Karpas-422 (cell line): Measurements from ENCODE around the gene GSDMA. TPM values are rescaled to one million over a fixed set of nuclear protein-coding genes. Genes with fewer than 3 reads are reported as not detected.

ENCODE experiments used
- DNase-seq: peaks from one replicate; pipeline ENCODE4 v3.0.0-alpha.2; 2015
- H2AFZ ChIP-seq: fragments of 200-600 bp; sonication (generic); 2 replicates; pipeline ENCODE4 v1.6.1; 2014; ENCODE audit warnings: antibody characterized with exemption, low read length, mixed read lengths
- H3K27ac ChIP-seq: fragments of 200-600 bp; sonication (generic); 2 replicates; pipeline ENCODE4 v1.5.1; 2014; ENCODE audit warnings: mild to moderate bottlenecking, low read length, moderate library complexity
- H3K27me3 ChIP-seq: fragments of 200-600 bp; sonication (generic); 2 replicates; pipeline ENCODE4 v1.6.1; 2014; ENCODE audit warnings: low read length, mixed read lengths
- H3K36me3 ChIP-seq: fragments of 200-600 bp; sonication (generic); 2 replicates; pipeline ENCODE4 v1.6.1; 2014; ENCODE audit warnings: low read length, mixed read lengths; ENCODE audit not compliant: insufficient read depth
- H3K4me1 ChIP-seq: fragments of 200-600 bp; sonication (generic); 2 replicates; pipeline ENCODE4 v1.6.1; 2014; ENCODE audit warnings: mild to moderate bottlenecking, low read length, mixed read lengths
- H3K4me2 ChIP-seq: fragments of 200-600 bp; sonication (generic); 2 replicates; pipeline ENCODE4 v1.6.1; 2014; ENCODE audit warnings: low read length, low read depth, mild to moderate bottlenecking; ENCODE audit not compliant: poor library complexity, severe bottlenecking
- H3K4me3 ChIP-seq: fragments of 200-600 bp; sonication (generic); 2 replicates; pipeline ENCODE4 v1.5.1; 2014; ENCODE audit warnings: mild to moderate bottlenecking, antibody characterized with exemption, low read length, mixed read lengths
- H3K79me2 ChIP-seq: fragments of 200-600 bp; sonication (generic); 2 replicates; pipeline ENCODE4 v1.6.1; 2014; ENCODE audit warnings: mild to moderate bottlenecking, low read length, mixed read lengths
- H3K9ac ChIP-seq: fragments of 200-600 bp; sonication (generic); 2 replicates; pipeline ENCODE4 v1.6.0; 2014; ENCODE audit warnings: low read length
- H3K9me2 ChIP-seq: fragments of 200-600 bp; sonication (generic), shearing (Covaris generic); replicated peaks from 2 replicates; pipeline ENCODE4 v1.6.0; 2014; ENCODE audit warnings: mild to moderate bottlenecking, low read length, moderate library complexity; ENCODE audit not compliant: insufficient read depth
- H3K9me3 ChIP-seq: fragments of 300-700, 200-600 bp; sonication (generic); 2 replicates; pipeline ENCODE4 v1.6.1; 2014; ENCODE audit warnings: low read length, mixed read lengths
- H4K20me1 ChIP-seq: fragments of 200-600 bp; sonication (generic); 2 replicates; pipeline ENCODE4 v1.6.1; 2014; ENCODE audit warnings: mild to moderate bottlenecking, antibody characterized with exemption, low read length, low read depth; ENCODE audit not compliant: insufficient read depth
- total RNA-seq: library from RNA; depleted of rRNA; stranded (reverse); fragments of >200 nt; shearing (Covaris generic); gene quantifications from 2 replicates; pipeline ENCODE4 v1.2.3, GENCODE V29; 2014; ENCODE audit warnings: low replicate concordance; rRNA removed

Gene GSDMA, protein sequence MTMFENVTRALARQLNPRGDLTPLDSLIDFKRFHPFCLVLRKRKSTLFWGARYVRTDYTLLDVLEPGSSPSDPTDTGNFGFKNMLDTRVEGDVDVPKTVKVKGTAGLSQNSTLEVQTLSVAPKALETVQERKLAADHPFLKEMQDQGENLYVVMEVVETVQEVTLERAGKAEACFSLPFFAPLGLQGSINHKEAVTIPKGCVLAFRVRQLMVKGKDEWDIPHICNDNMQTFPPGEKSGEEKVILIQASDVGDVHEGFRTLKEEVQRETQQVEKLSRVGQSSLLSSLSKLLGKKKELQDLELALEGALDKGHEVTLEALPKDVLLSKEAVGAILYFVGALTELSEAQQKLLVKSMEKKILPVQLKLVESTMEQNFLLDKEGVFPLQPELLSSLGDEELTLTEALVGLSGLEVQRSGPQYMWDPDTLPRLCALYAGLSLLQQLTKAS
- not detected in 2 replicates for total RNA-seq

DNA sequence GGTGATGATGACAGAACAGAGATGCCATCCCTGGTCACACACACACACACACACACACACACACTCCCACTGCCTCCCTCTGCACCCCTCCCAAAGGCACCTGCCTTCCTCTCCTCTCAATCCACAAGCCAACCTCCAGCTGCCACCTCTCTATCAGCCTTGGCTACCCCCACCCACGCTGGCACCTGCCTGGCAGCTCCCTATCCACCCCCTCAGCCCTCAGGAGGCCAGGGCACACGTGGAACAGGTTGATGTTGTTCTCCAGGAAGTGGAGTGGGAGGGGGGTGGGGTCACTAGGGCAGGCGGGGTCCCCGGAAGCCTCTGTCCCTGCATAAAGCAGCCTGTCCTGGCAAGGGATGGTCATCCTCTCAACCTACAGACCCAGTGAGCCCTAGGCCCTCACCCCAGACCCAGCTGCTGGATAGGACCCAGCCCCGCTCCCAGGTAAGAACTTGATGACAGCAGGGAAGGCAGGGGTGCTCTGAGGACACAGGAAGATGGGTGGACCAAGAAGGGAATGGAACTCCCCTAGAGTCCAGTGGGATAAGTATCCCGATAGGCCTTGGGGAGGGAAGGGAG is at the start of gene GSDMA:
GSDMA (plus strand) TSS at position 363 of the 579 bp plus-strand sequence. CDS start 2,684 bp downstream, outside the sequence.
- no peaks in the 10 kb centered on the region for H3K9me2 ChIP-seq
- H3K9ac ChIP-seq = no peak within 1 kb of the TSS
- no peak within 1 kb of the TSS for H3K4me2 ChIP-seq
- no peaks in the 10 kb centered on the region for H3K36me3 ChIP-seq
- H3K9me3 ChIP-seq = no peaks in the 10 kb centered on the region
- H3K79me2 ChIP-seq = no peaks in the 10 kb centered on the region
- H3K4me3 ChIP-seq = no peak within 1 kb of the TSS
- H3K4me1 ChIP-seq = peaks cover 6% of the 10 kb centered on the region
- H3K27ac ChIP-seq = no peak within 1 kb of the TSS
- H4K20me1 ChIP-seq = no peaks in the 10 kb centered on the region
- no peak within 1 kb of the TSS for H2AFZ ChIP-seq
- no peak for DNase-seq
- H3K27me3 ChIP-seq = no peaks in the 10 kb centered on the region

DNA sequence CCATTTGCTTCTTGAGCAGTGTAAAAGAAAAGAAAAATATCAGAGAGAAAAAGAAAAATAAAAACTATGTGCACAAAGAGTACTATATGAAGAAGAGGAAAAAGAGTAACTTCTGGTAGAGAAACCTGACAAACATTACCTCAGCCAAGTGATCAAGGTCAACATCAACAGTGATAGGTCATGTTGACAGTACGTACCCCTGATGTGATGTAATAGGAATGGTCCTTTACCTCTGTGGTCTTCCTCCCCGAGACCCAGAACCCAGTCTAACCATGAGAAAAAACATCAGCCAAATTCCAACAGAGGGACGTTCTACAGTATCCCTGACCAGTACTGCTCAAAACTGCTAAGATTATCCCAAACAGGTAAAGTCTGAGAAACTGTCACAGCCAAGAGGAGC is 48.8 kb upstream of the GSDMA start:
- Histone ChIP-seq H3K9me3 (no peaks in the 10 kb centered on the region), H3K79me2 (no peaks in the 10 kb centered on the region), H2AFZ (no peak overlapping the region), H3K4me3 (no peak overlapping the region), H3K9me2 (no peaks in the 10 kb centered on the region), H3K4me2 (no peak overlapping the region), H3K36me3 (peaks cover 4% of the 10 kb centered on the region; the same call in 1 of the 2 replicates), H3K4me1 (no peaks in the 10 kb centered on the region), H4K20me1 (no peaks in the 10 kb centered on the region), H3K27me3 (no peaks in the 10 kb centered on the region), H3K9ac (no peak overlapping the region), H3K27ac (no peak overlapping the region)
- no peak for DNase-seq

DNA sequence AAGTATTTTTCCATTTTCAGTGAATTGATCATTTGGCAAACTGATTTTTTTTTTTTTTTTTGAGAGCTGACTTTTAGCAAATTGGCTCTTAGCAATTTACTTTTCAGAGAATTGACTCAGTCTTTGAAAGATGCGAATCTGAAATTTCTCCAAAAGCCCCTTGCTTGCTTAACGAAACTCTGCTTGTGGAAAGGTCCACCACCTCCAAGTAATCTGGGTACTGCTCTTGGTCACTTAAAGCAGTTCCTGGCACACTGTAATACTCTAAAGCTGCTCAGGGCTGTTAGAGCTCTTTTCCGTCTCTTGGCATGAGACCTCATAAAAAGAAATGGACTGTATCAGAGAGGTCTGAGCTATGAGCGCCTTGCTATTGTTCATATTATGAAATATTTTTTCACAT is 47.2 kb upstream of the GSDMA start:
- Histone ChIP-seq H3K27ac (no peak overlapping the region), H3K4me2 (no peak overlapping the region), H2AFZ (no peak overlapping the region), H3K9me2 (no peaks in the 10 kb centered on the region), H4K20me1 (no peaks in the 10 kb centered on the region), H3K27me3 (no peaks in the 10 kb centered on the region), H3K36me3 (peaks cover 4% of the 10 kb centered on the region; the same call in 1 of the 2 replicates), H3K9ac (no peak overlapping the region), H3K4me1 (no peaks in the 10 kb centered on the region), H3K9me3 (no peaks in the 10 kb centered on the region), H3K79me2 (no peaks in the 10 kb centered on the region), H3K4me3 (no peak overlapping the region)
- no peak for DNase-seq

DNA sequence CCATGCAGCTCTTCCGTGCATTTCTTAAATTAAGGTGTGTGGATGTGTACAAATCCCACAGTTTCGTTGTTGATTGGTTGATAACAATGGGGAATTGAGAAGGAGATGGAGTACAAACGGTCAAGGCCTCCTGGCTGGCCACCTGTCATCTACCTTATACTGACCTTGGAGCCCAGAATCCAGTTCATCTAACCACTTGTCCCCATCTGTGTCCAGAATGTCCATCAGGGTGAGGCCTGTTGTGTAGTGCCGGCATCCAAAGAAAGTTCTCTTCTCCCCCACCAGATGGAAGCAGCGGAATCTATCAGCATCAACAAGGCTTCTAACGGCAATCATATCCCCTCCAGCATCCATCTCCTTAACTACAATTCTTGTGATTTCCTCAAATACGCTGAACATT is 45.9 kb upstream of the GSDMA start:
- H3K4me1 ChIP-seq = no peaks in the 10 kb centered on the region
- H2AFZ ChIP-seq = no peak overlapping the region
- no peak overlapping the region for H3K4me3 ChIP-seq
- no peaks in the 10 kb centered on the region for H3K9me3 ChIP-seq
- H4K20me1 ChIP-seq = no peaks in the 10 kb centered on the region
- no peaks in the 10 kb centered on the region for H3K79me2 ChIP-seq
- H3K4me2 ChIP-seq = no peak overlapping the region
- peaks cover 4% of the 10 kb centered on the region; the same call in 1 of the 2 replicates for H3K36me3 ChIP-seq
- no peak for DNase-seq
- no peaks in the 10 kb centered on the region for H3K27me3 ChIP-seq
- no peak overlapping the region for H3K9ac ChIP-seq
- H3K9me2 ChIP-seq = no peaks in the 10 kb centered on the region
- H3K27ac ChIP-seq = no peak overlapping the region

DNA sequence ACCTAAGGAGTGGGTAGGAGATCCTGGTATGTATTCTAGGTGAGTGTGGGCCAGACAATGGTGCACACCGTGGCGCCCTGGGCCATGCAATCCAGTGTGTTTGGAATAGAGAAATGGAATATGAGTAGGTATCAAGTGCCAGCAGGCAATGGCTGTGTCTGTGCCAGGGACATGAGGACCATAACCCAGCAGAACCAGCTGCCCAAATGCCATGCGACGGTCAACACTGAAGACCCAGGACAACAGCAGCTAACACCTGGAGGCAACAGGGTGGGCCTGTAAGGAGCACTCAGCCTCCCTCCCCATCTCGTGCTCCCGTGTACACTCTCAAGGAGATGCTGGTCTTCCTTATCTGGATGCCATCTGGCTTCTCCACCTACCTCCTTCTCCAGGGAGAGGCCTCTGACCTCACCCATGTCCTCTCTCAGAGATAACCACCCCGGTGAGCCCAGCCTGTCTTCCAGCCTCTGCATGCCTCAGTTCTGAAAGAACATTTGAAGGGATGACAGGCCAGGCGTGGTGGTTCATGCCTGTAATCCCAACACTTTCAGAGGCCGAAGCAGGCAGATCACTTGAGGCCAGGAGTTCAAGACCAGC is 43.6 kb upstream of the GSDMA start:
- Histone ChIP-seq H3K36me3 (peaks cover 8% of the 10 kb centered on the region; the same call in 1 of the 2 replicates), H3K27me3 (no peaks in the 10 kb centered on the region), H2AFZ (no peak overlapping the region), H3K4me3 (no peak overlapping the region), H4K20me1 (no peaks in the 10 kb centered on the region), H3K27ac (no peak overlapping the region), H3K9ac (no peak overlapping the region), H3K4me2 (no peak overlapping the region), H3K4me1 (no peaks in the 10 kb centered on the region), H3K9me3 (no peaks in the 10 kb centered on the region), H3K9me2 (no peaks in the 10 kb centered on the region), H3K79me2 (peaks cover 2% of the 10 kb centered on the region)
- no peak for DNase-seq

DNA sequence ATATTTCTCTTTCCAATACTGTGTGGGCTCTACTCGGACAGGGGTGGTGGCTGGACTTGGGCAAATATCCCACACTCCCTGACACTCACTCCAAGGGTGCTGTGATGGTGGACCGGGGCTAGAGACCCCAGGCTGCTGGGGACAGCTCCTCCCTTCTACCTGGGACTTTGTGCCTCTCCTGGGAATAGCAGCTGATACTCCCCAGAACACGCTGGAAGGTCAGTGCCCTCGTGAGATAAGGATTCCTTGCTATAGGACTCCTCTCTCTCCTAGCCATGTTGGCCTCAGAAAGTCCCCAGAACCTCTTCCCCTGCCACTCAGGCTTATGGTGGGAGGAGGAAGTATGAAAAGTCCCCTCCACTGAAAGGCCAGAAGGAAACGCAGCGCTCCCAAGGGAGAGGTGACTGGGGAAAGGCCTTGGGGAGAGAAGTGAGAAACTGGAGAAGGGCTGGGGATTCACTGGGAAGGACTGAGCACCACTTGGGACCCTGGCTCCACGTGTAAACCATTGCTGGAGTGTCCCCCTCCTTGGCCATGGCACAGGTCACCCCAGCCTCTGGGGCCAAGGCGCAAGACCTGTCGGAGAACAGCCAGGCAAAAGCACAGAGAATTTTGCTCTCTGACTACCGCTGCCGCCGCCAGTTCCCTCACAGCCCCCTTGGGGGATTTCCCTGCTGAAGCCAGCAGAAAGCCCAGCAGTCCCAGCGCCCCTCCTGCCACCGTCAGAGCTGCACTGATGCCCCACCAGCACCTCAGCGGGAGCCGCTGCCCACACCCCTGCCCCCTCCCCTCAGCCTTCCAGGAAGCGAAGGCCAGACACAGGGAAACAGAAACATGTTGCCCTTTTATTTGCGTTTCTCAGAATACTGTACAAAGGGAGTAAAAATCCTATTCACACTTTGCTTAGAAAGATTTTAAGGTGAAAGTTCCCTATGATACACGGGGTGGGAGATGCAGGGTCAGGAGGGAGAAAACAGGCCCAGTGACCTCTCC is 42.3 kb upstream of the GSDMA start:
- Histone ChIP-seq H3K9me3 (no peaks in the 10 kb centered on the region), H3K79me2 (peaks cover 16% of the 10 kb centered on the region), H3K4me2 (no peak overlapping the region)

DNA sequence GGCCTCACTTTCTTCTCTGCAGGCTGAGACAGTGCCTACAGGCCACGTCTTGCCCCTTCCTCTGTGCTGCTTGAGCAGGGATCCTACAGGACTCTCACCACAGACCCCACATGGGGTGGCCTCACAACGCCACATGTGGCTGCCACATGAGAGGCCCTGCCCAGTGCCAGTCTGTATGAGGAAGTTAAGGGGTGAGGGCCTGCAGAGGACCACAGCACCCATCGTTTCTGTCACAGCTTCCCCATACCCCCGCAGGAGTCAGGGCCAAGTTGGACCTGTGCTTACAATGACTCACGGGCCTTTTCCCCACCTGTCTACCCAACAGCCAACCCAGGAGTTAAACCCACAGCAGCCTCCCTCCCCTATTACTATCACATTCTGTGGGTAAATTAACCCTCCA is 41.5 kb upstream of the GSDMA start:
- no peak overlapping the region for H2AFZ ChIP-seq
- H3K36me3 ChIP-seq = peaks cover 8% of the 10 kb centered on the region; the same call in 1 of the 2 replicates
- peaks cover 24% of the 10 kb centered on the region for H3K79me2 ChIP-seq
- H3K9me2 ChIP-seq = no peaks in the 10 kb centered on the region
- no peak for DNase-seq
- no peak overlapping the region for H3K27ac ChIP-seq
- H3K9me3 ChIP-seq = no peaks in the 10 kb centered on the region
- no peak overlapping the region for H3K9ac ChIP-seq
- H3K27me3 ChIP-seq = no peaks in the 10 kb centered on the region
- peaks cover 11% of the 10 kb centered on the region for H3K4me1 ChIP-seq
- H3K4me2 ChIP-seq = no peak overlapping the region
- H4K20me1 ChIP-seq = peaks cover 6% of the 10 kb centered on the region; the same call in 1 of the 2 replicates
- H3K4me3 ChIP-seq = no peak overlapping the region

More for the DNA sequence above, 42.3 kb upstream of the GSDMA start:
- no peak overlapping the region for H3K27ac ChIP-seq
- DNase-seq = no peak
- H3K27me3 ChIP-seq = no peaks in the 10 kb centered on the region
- H3K9ac ChIP-seq = no peak overlapping the region
- H4K20me1 ChIP-seq = peaks cover 3% of the 10 kb centered on the region; the same call in 1 of the 2 replicates
- peaks cover 8% of the 10 kb centered on the region; the same call in 1 of the 2 replicates for H3K36me3 ChIP-seq
- H3K4me3 ChIP-seq = no peak overlapping the region
- peaks cover 3% of the 10 kb centered on the region for H3K4me1 ChIP-seq
- H3K9me2 ChIP-seq = no peaks in the 10 kb centered on the region
- no peak overlapping the region for H2AFZ ChIP-seq
